ENCODE data around the gene FILIP1L. TPM values are rescaled to one million over a fixed set of nuclear protein-coding genes. Genes with fewer than 3 reads are reported as not detected.

The FILIP1L gene
- total and polyA plus RNA-seq, 8 donors: 10.6 to 98.4 (median 57.0) TPM

DNA sequence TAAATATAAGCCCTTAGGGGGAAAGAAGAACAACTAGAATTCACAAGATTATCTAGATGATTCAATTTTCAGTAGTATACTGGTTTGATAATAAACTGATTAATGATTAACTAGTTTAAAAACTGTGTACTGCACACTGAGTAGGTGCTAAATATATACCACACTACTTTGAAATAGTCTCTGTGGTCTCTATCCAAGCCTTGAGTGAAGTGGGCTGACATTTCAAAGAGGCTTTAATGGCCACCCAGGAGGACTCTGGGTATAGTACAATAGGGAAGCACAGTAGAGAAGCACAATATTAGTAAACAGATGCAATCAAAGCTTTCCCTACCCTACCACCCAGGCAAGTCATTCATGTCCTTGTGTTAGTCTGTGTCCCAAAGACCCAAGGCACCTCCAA lies 46.7 kb downstream of the FILIP1L start:
- Histone ChIP-seq H3K36me3 (no peaks in the 10 kb centered on the region), H3K9me3 (no peaks in the 10 kb centered on the region), H3K27ac (no peak overlapping the region), H3K4me3 (no peak overlapping the region), H3K4me1 (peaks cover 3 to 40% (median 6%) of the 10 kb centered on the region in 4 donors), H3K27me3 (no peaks in the 10 kb centered on the region)
- no peak for DNase-seq
- intact Hi-C loops (cut with DNase I; ENCODE audit: low total_unique reads): loop anchor here (10.0 kb wide), 1 partner anchor 187 kb away; no protein-coding TSS in a partner anchor
- TF ChIP-seq POLR2A (IDR thresholded peaks at IDR 0.05): no peak
- TF ChIP-seq EP300 (IDR thresholded peaks at IDR 0.05): no peak
- TF ChIP-seq, protein P1, sequence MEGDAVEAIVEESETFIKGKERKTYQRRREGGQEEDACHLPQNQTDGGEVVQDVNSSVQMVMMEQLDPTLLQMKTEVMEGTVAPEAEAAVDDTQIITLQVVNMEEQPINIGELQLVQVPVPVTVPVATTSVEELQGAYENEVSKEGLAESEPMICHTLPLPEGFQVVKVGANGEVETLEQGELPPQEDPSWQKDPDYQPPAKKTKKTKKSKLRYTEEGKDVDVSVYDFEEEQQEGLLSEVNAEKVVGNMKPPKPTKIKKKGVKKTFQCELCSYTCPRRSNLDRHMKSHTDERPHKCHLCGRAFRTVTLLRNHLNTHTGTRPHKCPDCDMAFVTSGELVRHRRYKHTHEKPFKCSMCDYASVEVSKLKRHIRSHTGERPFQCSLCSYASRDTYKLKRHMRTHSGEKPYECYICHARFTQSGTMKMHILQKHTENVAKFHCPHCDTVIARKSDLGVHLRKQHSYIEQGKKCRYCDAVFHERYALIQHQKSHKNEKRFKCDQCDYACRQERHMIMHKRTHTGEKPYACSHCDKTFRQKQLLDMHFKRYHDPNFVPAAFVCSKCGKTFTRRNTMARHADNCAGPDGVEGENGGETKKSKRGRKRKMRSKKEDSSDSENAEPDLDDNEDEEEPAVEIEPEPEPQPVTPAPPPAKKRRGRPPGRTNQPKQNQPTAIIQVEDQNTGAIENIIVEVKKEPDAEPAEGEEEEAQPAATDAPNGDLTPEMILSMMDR (IDR thresholded peaks at IDR 0.05): no peak
- no peak for TF ChIP-seq POLR2AphosphoS5 (IDR thresholded peaks at IDR 0.05)

DNA sequence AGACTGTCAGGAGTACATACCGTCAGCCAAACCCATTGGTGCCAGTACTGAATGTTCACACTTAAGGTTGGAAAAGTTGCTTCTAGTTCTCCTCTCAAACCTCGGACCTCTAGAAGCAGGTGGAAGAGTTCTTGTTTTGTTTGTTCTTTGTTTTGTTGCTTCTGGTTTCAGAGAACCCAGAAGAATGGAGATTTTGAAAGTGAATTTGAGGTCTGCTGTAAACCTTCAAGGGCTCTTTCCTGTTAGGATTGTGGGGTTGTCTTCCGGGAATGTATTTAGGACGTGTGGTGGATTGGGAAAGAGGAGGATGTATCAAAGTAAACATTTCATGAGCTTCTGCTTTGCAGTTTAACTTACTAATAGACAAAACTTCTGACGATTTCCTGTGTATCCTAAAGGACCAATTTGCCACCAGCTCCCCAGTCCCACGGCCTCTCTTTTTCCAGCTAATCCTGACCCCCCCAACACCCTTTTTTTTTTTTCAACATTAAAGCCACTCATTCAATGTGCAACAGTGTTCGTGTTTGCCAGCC lies 50.3 kb downstream of the FILIP1L start:
- TF ChIP-seq, protein P1 (IDR thresholded peaks at IDR 0.05): no peak
- TF ChIP-seq POLR2AphosphoS5 (IDR thresholded peaks at IDR 0.05) (no peak), EP300 (IDR thresholded peaks at IDR 0.05) (no peak), POLR2A (IDR thresholded peaks at IDR 0.05) (no peak)
- 47 to 74% (median 72%) methylated on average over 7 of the region's 7 CpGs for WGBS, 5 donors
- Histone ChIP-seq H3K4me1 (peaks cover 2 to 26% (median 2%) of the 10 kb centered on the region in 4 donors), H3K27ac (peak overlapping the region in 3 of 5 donors; percentile 41 to 71 (median 56)), H3K36me3 (no peaks in the 10 kb centered on the region), H3K9me3 (no peaks in the 10 kb centered on the region), H3K4me3 (no peak overlapping the region), H3K27me3 (no peaks in the 10 kb centered on the region)
- peak in 1 of 2 donors; percentile 30 for DNase-seq
- intact Hi-C loops (cut with DNase I; ENCODE audit: low total_unique reads): loop anchor here (10.0 kb wide), 1 partner anchor 191 kb away; no protein-coding TSS in a partner anchor

DNA sequence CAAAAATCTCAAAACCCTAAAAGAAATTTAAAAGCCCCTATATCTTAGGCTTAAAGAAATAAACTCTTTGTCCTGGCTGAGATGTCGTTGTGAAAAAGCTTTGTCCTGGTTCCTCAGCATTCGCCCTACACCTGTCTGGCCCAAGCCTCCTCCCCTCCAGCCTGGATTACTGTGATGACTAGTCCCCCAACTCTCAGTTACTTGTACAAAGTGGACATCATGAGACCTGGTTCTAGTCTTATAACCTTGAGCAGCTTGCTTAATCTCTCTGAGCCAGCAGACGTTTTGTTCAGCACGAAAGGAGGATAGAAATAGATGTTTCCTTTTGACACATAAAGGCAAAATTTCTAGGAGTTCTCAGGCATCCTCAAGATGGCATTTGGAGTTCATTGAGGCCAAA lies 51.6 kb downstream of the FILIP1L start:
- no peaks in the 10 kb centered on the region for H3K27me3 ChIP-seq
- no peaks in the 10 kb centered on the region for H3K36me3 ChIP-seq
- H3K9me3 ChIP-seq: no peaks in the 10 kb centered on the region
- DNase-seq: no peak
- no peak overlapping the region for H3K4me3 ChIP-seq
- whole genome bisulfite sequencing, 5 donors: 69 to 95% (median 78%) methylated on average over 4 of the region's 4 CpGs
- peaks cover 0 to 18% (median 0%) of the 10 kb centered on the region in 4 donors for H3K4me1 ChIP-seq
- H3K27ac ChIP-seq: peak overlapping the region in 1 of 5 donors; percentile 71
- intact Hi-C loops (cut with DNase I; ENCODE audit: low total_unique reads): loop anchor here (10.0 kb wide), 1 partner anchor 192 kb away; no protein-coding TSS in a partner anchor
- TF ChIP-seq, protein P1 (IDR thresholded peaks at IDR 0.05): no peak
- TF ChIP-seq POLR2AphosphoS5 (IDR thresholded peaks at IDR 0.05) (no peak), EP300 (IDR thresholded peaks at IDR 0.05) (no peak), POLR2A (IDR thresholded peaks at IDR 0.05) (no peak)

DNA sequence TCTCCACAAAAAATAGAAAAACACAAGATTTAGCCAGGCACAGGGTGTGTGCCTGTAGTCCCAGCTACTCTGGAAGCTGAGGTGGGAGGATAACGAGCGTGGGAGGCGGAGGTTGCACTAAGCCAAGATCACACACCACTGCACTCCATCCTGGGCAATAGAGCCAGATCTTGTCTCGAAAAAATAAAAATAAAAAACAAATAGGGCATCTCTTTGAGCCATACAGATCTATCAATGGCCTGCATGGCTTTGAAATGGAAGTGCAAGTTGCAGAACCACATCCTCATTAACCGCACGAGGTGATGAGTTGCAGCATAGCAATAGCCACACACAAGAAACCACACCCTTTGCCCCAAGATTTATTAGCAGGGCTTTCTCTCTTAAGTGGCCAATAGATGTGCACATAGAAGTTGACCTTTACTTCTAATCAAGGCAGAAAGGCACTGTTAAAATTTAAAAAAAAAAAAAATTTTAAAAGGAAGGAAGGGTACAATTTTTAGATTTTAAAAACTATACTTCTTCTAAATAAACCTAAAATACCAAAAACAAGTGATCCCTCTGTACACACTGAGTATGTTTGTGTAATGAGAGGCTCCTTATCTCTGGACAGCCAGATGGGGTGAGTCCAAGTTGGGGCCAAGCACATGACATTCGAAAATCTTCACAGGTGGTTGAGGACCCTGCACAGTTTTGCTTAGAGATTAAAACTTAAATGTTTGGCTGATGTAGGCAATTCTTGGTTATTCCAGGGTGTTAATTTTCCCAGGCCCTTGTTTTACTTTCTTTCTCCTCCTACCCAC lies 53.4 kb downstream of the FILIP1L start:
- TF ChIP-seq POLR2A (IDR thresholded peaks at IDR 0.05) (no peak), EP300 (IDR thresholded peaks at IDR 0.05) (no peak), POLR2AphosphoS5 (IDR thresholded peaks at IDR 0.05) (no peak)
- TF ChIP-seq, protein P1 (IDR thresholded peaks at IDR 0.05): no peak
- no peak overlapping the region for H3K4me3 ChIP-seq
- no peaks in the 10 kb centered on the region for H3K27me3 ChIP-seq
- no peaks in the 10 kb centered on the region for H3K36me3 ChIP-seq
- H3K27ac ChIP-seq: no peak overlapping the region
- H3K9me3 ChIP-seq: no peaks in the 10 kb centered on the region
- no peak for DNase-seq
- 79 to 88% (median 84%) methylated on average over 7 of the region's 7 CpGs for WGBS, 5 donors
- peaks cover 0 to 12% (median 0%) of the 10 kb centered on the region in 4 donors for H3K4me1 ChIP-seq
- intact Hi-C loops (cut with DNase I; ENCODE audit: low total_unique reads): loop anchor here (10.0 kb wide), 1 partner anchor 194 kb away; no protein-coding TSS in a partner anchor

All from stomach (tissue), 9 donors.